NCI-H2196 (cell line): ENCODE results near the gene SIM1.
"Not testable (repeated sequence)": the region's sequence is repeated elsewhere in the genome, so short reads cannot be mapped to it uniquely, and the experiment has no call there.

Experiments used
- DNase-seq: peaks from one replicate; lab custom pipeline; 2025; ENCODE audit not compliant: unreplicated experiment; lab: John Stamatoyannopoulos, UW

SIM1 gene

DNA sequence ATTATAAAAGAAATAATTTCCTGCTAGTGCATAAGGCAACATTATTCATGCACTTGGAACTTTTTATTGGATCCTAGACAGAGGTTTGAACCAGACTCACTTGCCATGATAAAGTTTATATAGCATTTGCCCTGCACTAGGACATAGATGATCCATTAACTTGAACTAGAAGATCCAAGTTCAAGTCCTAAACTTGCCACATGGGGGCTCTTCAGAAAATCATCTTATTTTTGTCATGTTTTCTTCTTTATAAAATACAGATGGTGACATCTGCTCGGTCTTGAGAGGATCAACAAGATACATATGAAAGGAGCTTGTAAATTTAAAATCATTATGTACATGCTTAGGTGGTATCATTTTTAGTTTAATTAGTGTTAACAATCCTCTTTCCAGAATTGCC is 94.5 kb downstream of the SIM1 start:
- DNase-seq = no peak

DNA sequence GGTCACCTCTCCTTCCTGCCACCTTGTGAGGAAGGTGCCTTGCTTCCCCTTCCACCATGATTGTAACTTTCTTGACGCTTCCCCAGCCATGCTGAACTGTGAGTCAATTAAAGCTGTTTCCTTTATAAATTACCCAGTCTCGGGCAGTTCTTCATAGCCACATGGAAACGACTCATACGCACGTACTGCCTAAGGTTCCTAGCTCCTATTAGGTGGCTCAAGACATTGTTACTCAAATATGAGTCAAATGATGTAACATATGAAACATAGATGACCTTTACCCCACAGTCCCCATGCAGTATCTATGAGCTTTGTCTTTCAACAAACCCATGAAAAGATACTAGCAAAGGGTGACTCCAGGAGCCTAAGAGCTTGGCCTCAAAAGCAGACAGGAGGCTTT is 98.3 kb downstream of the SIM1 start:
- no peak for DNase-seq

DNA sequence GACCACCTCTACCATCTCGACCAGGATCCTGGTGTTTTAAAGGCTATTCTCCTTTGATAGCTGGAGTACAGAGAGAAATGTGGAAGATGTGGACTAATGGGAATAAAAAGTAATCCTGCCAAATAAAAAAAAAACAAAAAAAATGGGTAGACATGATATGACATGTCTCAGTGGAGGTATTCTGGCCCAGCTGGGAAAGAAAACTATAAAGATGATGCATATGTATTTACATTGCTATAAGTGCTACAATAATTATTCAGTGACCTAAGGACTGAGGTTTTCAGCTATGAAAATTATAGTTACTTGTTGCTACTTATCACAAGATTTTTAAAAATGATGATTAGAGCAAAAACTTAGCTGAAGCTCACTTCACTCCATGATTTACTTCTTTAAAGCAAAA is 101.1 kb downstream of the SIM1 start:
- no peak for DNase-seq

DNA sequence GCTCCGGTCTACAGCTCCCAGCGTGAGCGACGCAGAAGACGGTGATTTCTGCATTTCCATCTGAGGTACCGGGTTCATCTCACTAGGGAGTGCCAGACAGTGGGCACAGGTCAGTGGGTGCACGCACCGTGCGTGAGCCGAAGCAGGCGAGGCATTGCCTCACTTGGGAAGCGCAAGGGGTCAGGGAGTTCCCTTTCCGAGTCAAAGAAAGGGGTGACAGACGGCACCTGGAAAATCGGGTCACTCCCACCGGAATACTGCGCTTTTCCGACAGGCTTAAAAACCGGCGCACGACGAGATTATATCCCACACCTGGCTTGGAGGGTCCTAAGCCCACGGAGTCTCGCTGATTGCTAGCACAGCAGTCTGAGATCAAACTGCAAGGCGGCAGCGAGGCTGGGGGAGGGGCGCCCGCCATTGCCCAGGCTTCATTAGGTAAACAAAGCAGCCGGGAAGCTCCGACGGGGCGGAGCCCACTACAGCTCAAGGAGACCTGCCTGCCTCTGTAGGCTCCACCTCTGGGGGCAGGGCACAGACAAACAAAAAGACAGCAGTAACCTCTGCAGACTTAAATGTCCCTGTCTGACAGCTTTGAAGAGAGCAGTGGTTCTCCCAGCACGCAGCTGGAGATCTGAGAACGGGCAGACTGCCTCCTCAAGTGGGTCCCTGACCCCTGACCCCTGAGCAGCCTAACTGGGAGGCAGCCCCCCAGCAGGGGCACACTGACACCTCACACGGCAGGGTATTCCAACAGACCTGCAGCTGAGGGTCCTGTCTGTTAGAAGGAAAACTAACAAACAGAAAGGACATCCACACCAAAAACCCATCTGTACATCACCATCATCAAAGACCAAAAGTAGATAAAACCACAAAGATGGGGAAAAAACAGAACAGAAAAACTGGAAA is 109.7 kb downstream of the SIM1 start:
- not testable (repeated sequence) for DNase-seq

DNA sequence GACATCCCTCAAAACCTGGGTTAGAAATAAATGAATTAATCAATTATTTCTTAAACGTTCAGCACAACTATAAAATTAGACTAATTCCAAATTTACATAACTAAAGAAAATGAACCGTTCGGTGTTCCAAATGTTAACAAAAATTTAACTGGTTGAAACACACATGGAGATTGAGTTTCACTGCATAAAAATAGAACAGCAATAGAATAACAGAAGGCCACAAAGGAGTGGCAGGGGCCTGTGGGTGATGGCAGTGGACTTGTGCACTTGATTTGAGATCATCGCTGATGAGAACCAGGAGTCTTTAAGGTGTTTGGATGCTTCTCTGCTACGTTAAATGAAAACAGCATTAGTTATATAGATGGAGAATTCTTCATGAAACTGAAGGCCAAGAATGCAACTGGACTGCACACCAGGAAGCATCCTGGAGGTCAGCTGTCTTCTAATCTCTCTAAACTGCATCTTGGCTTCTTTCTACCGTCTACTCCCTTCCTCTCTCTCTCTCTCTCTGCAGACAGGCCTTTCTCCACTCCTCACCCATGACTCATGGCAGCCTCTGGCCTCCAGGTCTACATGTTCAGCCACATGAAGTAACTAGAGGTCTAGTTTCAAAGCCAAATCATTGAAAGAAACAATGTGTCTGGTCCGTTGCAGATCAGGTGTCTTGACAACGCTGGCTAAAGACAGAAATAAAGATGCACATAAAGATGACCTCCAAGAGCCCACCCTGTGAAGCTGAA is 111.3 kb downstream of the SIM1 start:
- DNase-seq = no peak

DNA sequence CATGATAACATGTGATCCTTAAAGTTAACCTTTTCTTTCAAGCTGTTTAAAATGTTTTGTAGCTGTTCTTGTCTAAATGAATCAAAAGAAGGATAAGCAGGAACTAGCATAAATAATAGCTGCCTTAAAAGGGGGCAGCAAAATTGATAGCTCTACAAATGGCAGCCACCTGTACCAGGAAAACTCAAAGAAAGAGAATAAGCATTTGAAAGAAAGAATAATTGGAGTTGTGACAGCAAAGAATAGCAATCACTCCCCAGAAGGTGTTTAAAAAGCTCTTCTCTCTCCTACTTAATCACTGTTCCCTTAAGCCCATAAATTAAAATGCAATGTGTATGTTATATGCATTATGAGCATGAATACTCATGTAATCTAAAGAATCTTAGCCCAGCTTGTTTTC is 114.6 kb downstream of the SIM1 start:
- DNase-seq = no peak

DNA sequence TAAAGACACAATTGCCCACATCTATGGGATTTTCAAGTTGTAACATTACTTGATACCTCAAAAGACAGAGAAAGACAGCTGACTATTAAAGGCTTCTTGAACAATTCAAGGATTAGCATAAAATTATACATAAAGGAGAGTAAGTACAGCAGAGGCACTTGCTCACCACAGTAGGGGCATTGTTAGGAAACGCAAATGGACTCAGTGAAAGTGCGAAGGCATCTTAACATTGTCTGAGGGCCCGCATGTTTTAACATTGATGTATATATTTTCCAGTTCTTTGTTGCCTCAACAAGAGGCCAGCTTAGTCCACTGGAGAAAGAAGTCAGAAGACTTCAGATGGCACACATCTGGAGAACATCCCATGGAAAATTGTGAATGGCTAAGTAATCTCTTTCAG is 115.4 kb downstream of the SIM1 start:
- no peak for DNase-seq

DNA sequence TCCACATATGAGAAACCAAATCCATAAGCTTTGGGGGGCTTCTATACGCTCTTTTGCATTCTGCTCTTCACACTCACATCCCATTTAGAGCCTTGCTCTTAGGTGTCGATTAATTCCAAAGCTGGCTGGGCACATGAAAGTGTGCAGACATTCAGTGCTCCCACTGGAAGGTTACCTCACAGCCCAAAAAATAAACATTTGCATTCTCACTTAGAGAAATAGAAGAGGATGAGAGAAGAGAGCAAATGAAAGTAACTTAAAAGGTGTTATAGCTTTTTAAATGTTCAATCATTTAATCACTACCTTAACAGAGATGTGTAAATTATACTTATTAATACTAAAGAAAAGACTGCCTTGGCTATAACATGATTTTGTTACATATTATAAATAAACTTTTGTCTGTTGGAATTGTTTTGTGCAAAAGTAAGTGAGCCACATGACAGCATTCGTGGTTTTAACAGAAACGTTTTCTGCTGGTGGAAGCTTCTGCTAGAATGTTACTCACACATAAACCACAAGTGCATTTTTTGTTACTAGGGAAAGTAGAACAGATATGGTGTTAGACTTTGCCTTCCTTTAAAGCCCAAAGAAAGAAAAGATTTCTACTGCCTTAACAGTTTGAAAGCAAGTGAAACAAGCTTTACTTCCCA is 116.7 kb downstream of the SIM1 start:
- DNase-seq = no peak

DNA sequence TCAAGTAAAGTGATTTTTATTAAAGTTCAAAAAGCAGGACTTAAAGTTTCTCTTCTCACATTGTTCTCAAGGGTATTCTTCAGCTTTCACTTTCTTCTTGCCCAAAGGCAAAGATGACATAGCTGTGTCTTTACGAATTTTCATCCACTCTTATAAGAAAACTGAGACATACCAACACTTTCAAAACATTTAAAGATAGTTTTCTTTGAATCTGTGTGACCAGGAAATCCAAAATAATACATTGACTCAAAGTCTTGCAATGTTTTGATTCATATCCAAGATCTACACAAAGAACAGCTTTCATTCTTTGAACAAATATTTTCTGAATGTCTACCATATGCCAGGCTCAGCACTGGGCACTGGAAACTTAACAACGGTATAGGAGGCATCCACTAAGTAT is 117.9 kb downstream of the SIM1 start:
- DNase-seq = no peak

DNA sequence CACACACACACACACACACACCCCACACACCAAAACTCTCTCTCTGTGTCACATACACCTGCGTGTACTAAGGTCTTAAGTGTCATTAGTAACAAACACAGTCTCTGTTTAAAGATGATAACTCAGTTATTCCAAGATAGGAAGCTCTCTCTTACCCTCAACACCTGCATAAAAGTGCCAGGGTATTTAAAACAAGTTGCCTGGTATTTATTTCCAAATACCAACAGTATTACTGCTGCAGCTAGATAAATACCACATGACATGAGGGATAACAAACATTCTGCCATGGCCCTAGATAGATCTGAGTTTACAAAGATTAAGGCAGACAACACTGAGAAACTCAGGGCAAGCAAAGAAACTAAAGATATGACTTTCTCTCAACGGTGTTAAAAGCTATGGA is 118.5 kb downstream of the SIM1 start:
- no peak for DNase-seq

DNA sequence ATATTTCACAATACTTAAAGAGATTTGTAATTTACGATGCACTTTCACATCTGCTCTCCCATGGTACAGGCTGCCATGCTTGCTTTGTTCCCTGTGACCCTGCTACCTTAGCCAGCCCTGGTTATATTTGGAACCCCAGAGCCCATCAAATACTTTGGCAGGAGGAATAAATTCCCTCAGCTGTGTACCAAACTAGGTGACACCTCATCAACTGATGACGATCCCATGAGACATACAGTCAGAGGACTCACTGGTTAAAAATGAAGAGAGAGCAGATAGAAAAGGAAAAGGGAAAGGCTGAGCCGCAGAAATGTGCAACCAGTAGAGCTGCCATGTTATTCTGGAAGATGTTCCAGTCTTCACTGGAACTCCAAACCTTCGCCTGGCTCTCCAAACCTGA is 120.0 kb downstream of the SIM1 start:
- DNase-seq = no peak

DNA sequence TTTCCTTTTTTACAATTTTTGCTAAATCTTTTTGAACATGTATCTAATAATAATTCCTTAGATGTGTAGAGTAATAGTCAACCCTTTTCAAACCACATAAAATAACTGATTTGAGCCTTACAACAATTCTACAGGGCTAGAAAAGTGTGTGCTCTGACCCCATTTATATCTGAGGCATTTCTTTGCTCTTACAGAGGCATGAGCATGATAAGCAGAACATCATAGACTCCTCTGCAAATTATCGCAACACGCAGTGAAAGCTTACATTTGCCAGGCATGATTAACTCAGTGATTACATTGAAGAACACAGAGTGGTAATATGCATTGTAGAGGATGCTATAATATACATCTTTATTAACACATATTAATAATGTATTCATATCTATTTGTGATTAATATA is 120.4 kb downstream of the SIM1 start:
- DNase-seq = no peak

DNA sequence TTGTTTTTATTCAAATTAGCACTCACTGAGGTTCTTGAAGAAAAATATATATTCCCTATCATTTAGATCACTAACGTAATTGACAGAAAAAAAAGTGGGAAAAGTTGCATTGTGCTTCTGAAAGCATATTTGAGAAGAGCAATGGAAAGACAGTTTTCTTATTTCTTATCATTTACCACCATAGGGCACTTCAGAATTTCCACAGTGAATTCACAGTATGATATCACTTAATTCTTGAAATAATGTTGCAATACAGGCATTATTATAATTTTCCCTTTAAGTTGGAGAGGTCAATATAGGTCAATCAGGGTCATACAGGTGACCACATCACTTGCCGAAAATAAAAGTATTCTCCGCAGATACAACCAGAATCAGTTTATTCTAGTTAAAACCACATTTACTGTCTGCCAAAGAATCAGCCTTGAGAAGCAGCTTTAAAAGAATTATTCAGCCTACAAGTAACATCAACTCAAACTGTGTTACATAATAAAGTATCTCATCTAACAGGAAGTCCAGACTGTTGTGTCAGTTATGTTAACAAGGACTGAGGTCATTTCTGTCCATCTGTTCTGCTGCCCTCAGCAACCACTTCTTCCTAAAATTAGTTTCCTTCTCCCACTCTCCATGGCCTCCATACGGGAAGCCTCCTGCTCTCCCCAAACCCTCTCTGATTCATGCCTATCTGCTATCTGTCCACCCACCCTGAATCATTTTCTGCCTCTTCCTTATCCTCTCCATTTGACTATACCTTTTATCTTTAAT is 121.2 kb downstream of the SIM1 start:
- DNase-seq = no peak

DNA sequence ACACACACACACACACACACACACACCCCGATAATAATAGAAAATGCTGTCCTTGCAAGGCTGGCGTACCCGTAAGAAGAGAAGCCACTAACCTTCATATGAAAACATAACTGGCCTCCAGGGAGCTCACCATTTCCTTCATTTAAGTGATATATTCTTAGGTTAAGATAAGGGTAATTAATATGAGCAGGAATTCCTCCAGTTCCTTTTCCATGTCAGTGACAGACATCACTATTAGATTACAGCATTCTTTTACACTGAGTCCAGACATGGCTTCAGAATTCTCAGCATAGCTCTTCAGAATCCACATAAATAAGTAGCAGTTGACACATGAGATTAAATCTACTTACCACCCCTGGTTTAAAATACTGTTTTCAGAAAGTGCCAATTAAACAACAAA is 121.9 kb downstream of the SIM1 start:
- DNase-seq = no peak

DNA sequence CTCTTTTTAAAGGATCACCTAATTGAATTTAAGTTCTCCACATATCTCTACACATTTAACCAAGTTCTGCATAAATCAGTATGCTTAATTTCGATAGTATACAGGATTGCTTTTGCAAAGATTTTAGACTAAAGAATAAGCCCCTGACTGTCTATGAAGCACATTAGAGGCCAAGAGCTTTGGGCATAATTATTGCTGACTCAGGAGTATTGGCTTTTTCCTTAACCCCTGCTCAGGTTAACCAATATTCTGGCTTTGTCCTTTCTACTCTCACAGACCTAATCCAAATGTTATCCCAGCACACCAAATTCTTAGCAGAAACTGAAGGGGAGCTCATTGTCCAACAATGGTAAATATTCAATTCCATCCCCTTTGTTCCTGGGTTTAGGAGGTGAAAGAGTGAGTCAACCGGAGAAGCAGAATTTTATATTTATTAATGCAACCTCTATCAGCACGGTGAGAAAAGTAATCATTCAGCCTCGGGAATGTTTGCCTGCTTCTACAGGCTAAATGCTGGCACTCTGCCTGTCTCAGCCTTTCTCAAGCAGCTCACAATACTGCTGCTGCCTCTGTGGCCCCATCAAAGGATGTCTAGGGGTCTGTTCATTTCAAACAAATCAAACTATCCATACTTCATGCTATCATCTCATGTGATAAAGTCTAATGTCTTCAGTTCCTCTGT is 125.0 kb downstream of the SIM1 start:
- no peak for DNase-seq

DNA sequence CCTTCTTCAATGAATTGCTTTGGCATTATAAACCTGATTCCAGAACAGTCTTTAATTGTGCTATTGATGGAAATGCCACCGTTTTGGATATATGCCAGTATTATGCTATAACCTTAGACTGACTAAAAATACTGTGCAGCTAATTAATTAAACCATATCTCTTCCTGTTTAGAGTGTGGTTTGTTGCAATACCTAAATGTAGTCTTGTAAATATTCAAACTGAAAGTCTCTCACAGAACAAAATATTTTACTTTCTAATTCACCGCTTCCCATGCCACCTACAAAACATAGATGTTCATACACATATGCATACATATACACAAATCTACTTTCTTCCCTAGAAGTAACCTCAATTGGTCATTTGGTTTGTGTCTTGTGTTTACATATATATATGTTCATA is 126.6 kb downstream of the SIM1 start:
- DNase-seq = no peak

DNA sequence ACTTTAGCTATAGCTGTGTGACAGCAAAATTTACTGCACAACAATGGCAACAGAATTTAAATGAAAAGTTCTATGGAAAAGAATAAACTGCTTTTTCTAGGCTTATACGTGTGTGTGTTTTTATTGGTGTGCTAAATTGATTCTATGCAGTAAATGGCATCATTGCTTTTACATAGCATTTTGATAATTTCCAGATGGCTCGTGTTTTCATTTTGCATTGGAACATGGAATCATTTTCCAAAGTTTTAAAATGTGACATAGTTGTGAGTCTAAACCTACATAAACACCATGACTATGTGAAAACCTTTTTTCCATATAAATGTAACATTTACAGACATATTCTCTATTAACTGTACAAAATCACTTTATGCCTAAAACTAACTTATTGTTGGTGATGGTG is 127.8 kb downstream of the SIM1 start:
- DNase-seq = no peak

DNA sequence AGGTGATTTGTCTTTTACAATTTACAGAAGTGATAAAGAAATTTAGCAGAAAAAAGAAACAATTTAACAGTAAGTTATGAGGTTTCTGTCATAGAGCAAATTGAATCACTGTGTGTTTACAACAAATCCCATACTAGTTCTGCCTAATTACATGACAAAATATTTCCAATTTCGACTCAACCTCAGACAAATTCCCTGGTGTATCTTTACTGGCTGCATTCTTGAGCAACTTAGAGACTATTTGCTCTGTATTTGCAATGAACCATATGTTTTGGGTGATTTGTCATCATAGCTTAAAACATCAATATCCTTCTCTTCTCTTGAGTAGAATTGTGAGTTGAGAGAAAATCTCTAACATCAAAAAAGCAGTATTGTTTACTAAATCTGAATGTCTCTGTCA is 128.7 kb downstream of the SIM1 start:
- no peak for DNase-seq
